ENCODE results near the gene LUZP1. TPM values are rescaled to one million over a fixed set of nuclear protein-coding genes. Genes with fewer than 3 reads are reported as not detected.

Gene LUZP1
- total RNA-seq, 1 donor from 2014 or later, result 29.9 TPM

- Histone ChIP-seq H3K36me3 (peaks cover 26% of the 10 kb centered on the region), H3K27ac (replicated peaks) (no peak overlapping the region), H3K9me3 (replicated peaks) (no peaks in the 10 kb centered on the region), H3K27me3 (ENCODE audit: low read depth) (no peaks in the 10 kb centered on the region), H3K4me3 (no peak overlapping the region), H3K4me1 (peaks cover 42% of the 10 kb centered on the region)
- no peak for TF ChIP-seq CTCF (IDR thresholded peaks at IDR 0.05; ENCODE audit: borderline replicate concordance)
- intact Hi-C loops (cut with micrococcal nuclease), result no loop called here
- DNase-seq, result no peak
Observed at GRCh38 chr1:23097316-23097715, 71.3 kb downstream of the LUZP1 start.

GRCh38 chr1:23092447-23092846, 76.2 kb downstream of the LUZP1 start:
- TF ChIP-seq CTCF (IDR thresholded peaks at IDR 0.05; ENCODE audit: borderline replicate concordance), result no peak
- Histone ChIP-seq H3K4me1 (no peaks in the 10 kb centered on the region), H3K9me3 (replicated peaks) (no peaks in the 10 kb centered on the region), H3K36me3 (peaks cover 72% of the 10 kb centered on the region), H3K27ac (replicated peaks) (no peak overlapping the region), H3K4me3 (no peak overlapping the region), H3K27me3 (ENCODE audit: low read depth) (no peaks in the 10 kb centered on the region)
- DNase-seq, result no peak
- intact Hi-C loops (cut with micrococcal nuclease), result no loop called here

GRCh38 chr1:23091545-23091944, 77.1 kb downstream of the LUZP1 start:
- no peak overlapping the region for H3K4me3 ChIP-seq
- no peaks in the 10 kb centered on the region for H3K4me1 ChIP-seq
- intact Hi-C loops (cut with micrococcal nuclease), result no loop called here
- TF ChIP-seq CTCF (IDR thresholded peaks at IDR 0.05; ENCODE audit: borderline replicate concordance), result no peak
- no peak for DNase-seq
- no peaks in the 10 kb centered on the region for H3K27me3 ChIP-seq (ENCODE audit: low read depth)
- H3K36me3 ChIP-seq, result peaks cover 76% of the 10 kb centered on the region
- H3K9me3 ChIP-seq (replicated peaks), result no peaks in the 10 kb centered on the region
- no peak overlapping the region for H3K27ac ChIP-seq (replicated peaks)

DNA sequence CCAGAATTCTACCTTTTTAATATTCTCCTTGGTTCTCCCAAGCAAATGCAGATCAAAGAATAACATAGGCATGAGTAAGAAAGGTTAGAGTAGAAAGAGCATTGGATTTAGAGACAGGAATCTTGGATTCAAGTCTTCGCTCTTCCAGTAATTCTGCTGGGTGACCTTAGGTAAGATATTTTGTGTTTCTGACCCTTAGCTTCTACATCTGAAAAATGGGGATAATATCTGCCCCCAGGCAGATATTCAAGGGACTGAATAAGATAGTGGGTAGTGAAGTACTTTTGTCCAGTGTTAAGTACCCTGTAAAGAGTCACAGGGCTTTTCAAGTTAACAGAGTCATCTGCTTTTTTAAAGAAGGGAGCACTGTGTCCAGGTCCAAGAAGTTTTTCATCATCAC, 78.6 kb downstream of the LUZP1 start:
- TF ChIP-seq CTCF (IDR thresholded peaks at IDR 0.05; ENCODE audit: borderline replicate concordance), result no peak
- no peak for DNase-seq
- intact Hi-C loops (cut with micrococcal nuclease), result no loop called here
- Histone ChIP-seq H3K4me3 (no peak overlapping the region), H3K9me3 (replicated peaks) (no peaks in the 10 kb centered on the region), H3K27ac (replicated peaks) (no peak overlapping the region), H3K4me1 (peaks cover 10% of the 10 kb centered on the region), H3K36me3 (peaks cover 91% of the 10 kb centered on the region), H3K27me3 (ENCODE audit: low read depth) (no peaks in the 10 kb centered on the region)

DNA sequence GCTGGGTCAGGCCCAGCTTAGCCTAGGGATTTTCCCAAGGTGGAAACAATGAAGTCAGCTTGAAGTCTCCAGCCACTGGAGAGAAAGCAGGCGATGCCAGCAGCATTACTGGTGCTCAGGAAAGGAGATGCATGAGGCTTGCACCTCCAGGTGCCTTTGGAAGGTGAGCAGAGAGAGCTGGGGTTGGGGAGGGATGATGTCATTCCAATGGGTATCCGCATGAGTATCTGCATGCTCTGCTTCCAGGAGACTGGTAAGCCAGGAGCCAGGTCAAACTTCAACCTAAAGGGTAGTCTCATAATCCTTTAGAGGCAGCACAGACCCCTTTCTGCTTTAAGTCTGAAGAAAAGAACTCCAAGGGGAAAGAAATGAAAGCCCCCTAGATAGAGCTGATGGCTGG, 80.6 kb downstream of the LUZP1 start:
- H3K27me3 ChIP-seq (ENCODE audit: low read depth), result no peaks in the 10 kb centered on the region
- intact Hi-C loops (cut with micrococcal nuclease), result no loop called here
- TF ChIP-seq CTCF (IDR thresholded peaks at IDR 0.05; ENCODE audit: borderline replicate concordance), result no peak
- no peaks in the 10 kb centered on the region for H3K9me3 ChIP-seq (replicated peaks)
- peaks cover 26% of the 10 kb centered on the region for H3K4me1 ChIP-seq
- H3K27ac ChIP-seq (replicated peaks), result no peak overlapping the region
- peaks cover 98% of the 10 kb centered on the region for H3K36me3 ChIP-seq
- H3K4me3 ChIP-seq, result no peak overlapping the region
- DNase-seq, result no peak

DNA sequence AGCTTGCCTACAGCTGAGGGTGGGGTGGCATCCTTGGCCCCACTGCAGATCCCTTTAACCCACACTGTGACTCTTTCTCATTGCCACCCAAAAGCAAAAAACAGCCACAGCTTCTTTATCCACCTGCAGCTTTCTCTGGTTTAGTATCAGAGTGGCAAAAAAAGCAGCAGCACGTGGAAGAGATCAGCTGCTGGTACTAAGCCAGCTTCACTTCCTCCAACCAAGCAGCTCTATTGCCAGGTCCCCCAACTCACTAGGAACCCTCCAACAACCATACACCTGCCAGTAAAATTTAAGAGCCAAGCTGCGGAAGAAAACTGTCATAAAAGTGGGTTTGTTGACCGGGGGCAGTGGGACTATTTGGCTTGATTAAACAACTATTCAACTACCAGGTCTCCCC, 83.0 kb downstream of the LUZP1 start:
- intact Hi-C loops (cut with micrococcal nuclease), result no loop called here
- Histone ChIP-seq H3K36me3 (peaks cover 96% of the 10 kb centered on the region), H3K9me3 (replicated peaks) (no peaks in the 10 kb centered on the region), H3K4me1 (peaks cover 26% of the 10 kb centered on the region), H3K27ac (replicated peaks) (no peak overlapping the region), H3K27me3 (ENCODE audit: low read depth) (no peaks in the 10 kb centered on the region), H3K4me3 (no peak overlapping the region)
- TF ChIP-seq CTCF (IDR thresholded peaks at IDR 0.05; ENCODE audit: borderline replicate concordance), result no peak
- no peak for DNase-seq

All from left ventricle myocardium inferior (tissue), 1 donor.